T-helper 1 cell treated with Interleukin-12 subunit alpha and Interleukin-12 subunit beta and Interleukin-4 antibody, amounts not matched to agents 30 μg/mL and 1 μg/mL, for 36 hours (primary cell): Measurements from ENCODE around the gene C6orf62.
"Not testable (repeated sequence)": the region's sequence is repeated elsewhere in the genome, so short reads cannot be mapped to it uniquely, and the experiment has no call there.

Experiments used
- H3K27ac Mint-ChIP-seq: one replicate; pipeline ENCODE4 v1.8.0; 2021; ENCODE audit warnings: mild to moderate bottlenecking, mixed read lengths
- H3K27me3 Mint-ChIP-seq: one replicate; pipeline ENCODE4 v1.8.0; 2021; ENCODE audit warnings: low read depth, mixed read lengths
- H3K36me3 Mint-ChIP-seq: one replicate; pipeline ENCODE4 v1.8.0; 2021; ENCODE audit warnings: low read depth, mixed read lengths
- H3K4me1 Mint-ChIP-seq: one replicate; pipeline ENCODE4 v1.8.0; 2021; ENCODE audit warnings: low read depth, mixed read lengths
- H3K4me3 Mint-ChIP-seq: one replicate; pipeline ENCODE4 v1.8.0; 2021; ENCODE audit warnings: mild to moderate bottlenecking, moderate library complexity, mixed read lengths
- H3K9me3 Mint-ChIP-seq: one replicate; pipeline ENCODE4 v1.8.0; 2021; ENCODE audit warnings: mixed read lengths

Gene C6orf62

GRCh38 chr6:24672620-24673182 is 46.3 kb downstream of the C6orf62 start:
- H3K9me3 Mint-ChIP-seq, result peaks cover 51% of the 10 kb centered on the region
- H3K4me3 Mint-ChIP-seq, result no peak overlapping the region
- peaks cover 35% of the 10 kb centered on the region for H3K36me3 Mint-ChIP-seq

GRCh38 chr6:24671077-24671476 is 47.9 kb downstream of the C6orf62 start:
- Mint-ChIP-seq H3K36me3 (peaks cover 35% of the 10 kb centered on the region), H3K9me3 (peaks cover 51% of the 10 kb centered on the region), H3K4me1 (peaks cover 15% of the 10 kb centered on the region)
- H3K27ac Mint-ChIP-seq, H3K27me3 Mint-ChIP-seq, H3K4me3 Mint-ChIP-seq: not testable (repeated sequence)

More at GRCh38 chr6:24672620-24673182, 46.3 kb downstream of the C6orf62 start:
- H3K27me3 Mint-ChIP-seq, result no peaks in the 10 kb centered on the region
- H3K4me1 Mint-ChIP-seq, result peaks cover 8% of the 10 kb centered on the region
- H3K27ac Mint-ChIP-seq, result no peak overlapping the region

- not testable (repeated sequence) for H3K27me3 Mint-ChIP-seq, H3K4me3 Mint-ChIP-seq, H3K27ac Mint-ChIP-seq
- H3K36me3 Mint-ChIP-seq, result peaks cover 35% of the 10 kb centered on the region
- peaks cover 48% of the 10 kb centered on the region for H3K9me3 Mint-ChIP-seq
- H3K4me1 Mint-ChIP-seq, result peaks cover 18% of the 10 kb centered on the region
Observed at GRCh38 chr6:24670492-24670891, 48.5 kb downstream of the C6orf62 start.

GRCh38 chr6:24668997-24669361 is 50.0 kb downstream of the C6orf62 start:
- H3K36me3 Mint-ChIP-seq, result peaks cover 38% of the 10 kb centered on the region
- H3K9me3 Mint-ChIP-seq, result peaks cover 39% of the 10 kb centered on the region
- H3K4me3 Mint-ChIP-seq, result peak overlapping the region; percentile 4
- H3K4me1 Mint-ChIP-seq, result peaks cover 31% of the 10 kb centered on the region
- no peak overlapping the region for H3K27ac Mint-ChIP-seq
- H3K27me3 Mint-ChIP-seq, result no peaks in the 10 kb centered on the region

- not testable (repeated sequence) for H3K27me3 Mint-ChIP-seq, H3K27ac Mint-ChIP-seq
- peak overlapping the region; percentile 98 for H3K4me3 Mint-ChIP-seq
- peaks cover 34% of the 10 kb centered on the region for H3K9me3 Mint-ChIP-seq
- peaks cover 42% of the 10 kb centered on the region for H3K36me3 Mint-ChIP-seq
- H3K4me1 Mint-ChIP-seq, result peaks cover 37% of the 10 kb centered on the region
Observed at GRCh38 chr6:24668066-24668996, 50.6 kb downstream of the C6orf62 start.

GRCh38 chr6:24667378-24667803 is 51.6 kb downstream of the C6orf62 start:
- H3K4me1 Mint-ChIP-seq, result peaks cover 40% of the 10 kb centered on the region
- no peaks in the 10 kb centered on the region for H3K27me3 Mint-ChIP-seq
- peak overlapping the region; percentile 98 for H3K4me3 Mint-ChIP-seq
- H3K9me3 Mint-ChIP-seq, result peaks cover 28% of the 10 kb centered on the region
- peak overlapping the region; percentile 99 for H3K27ac Mint-ChIP-seq
- H3K36me3 Mint-ChIP-seq, result peaks cover 45% of the 10 kb centered on the region

GRCh38 chr6:24666641-24667377 is 52.1 kb downstream of the C6orf62 start, which contains the start of the genes ACOT13 and TDP2:
Gene ACOT13 (plus strand): TSS chr6:24667077. CDS start chr6:24667264, 187 bp downstream.
Gene TDP2 (minus strand): TSS chr6:24666899. CDS start chr6:24666862, 37 bp downstream.
- Mint-ChIP-seq H3K4me1 (peaks cover 40% of the 10 kb centered on the region), H3K9me3 (peaks cover 28% of the 10 kb centered on the region), H3K36me3 (peaks cover 49% of the 10 kb centered on the region), H3K4me3 (peak within 1 kb of the TSS; percentile 98), H3K27me3 (no peaks in the 10 kb centered on the region), H3K27ac (peak within 1 kb of the TSS; percentile 99)

GRCh38 chr6:24666097-24666640 is 52.8 kb downstream of the C6orf62 start:
- peak overlapping the region; percentile 98 for H3K4me3 Mint-ChIP-seq
- peak overlapping the region; percentile 99 for H3K27ac Mint-ChIP-seq
- no peaks in the 10 kb centered on the region for H3K27me3 Mint-ChIP-seq
- peaks cover 50% of the 10 kb centered on the region for H3K36me3 Mint-ChIP-seq
- peaks cover 44% of the 10 kb centered on the region for H3K4me1 Mint-ChIP-seq
- H3K9me3 Mint-ChIP-seq, result peaks cover 22% of the 10 kb centered on the region

GRCh38 chr6:24664046-24664987 is 54.6 kb downstream of the C6orf62 start:
- H3K36me3 Mint-ChIP-seq, result peaks cover 38% of the 10 kb centered on the region
- H3K4me3 Mint-ChIP-seq, result peak overlapping the region; percentile 98
- H3K9me3 Mint-ChIP-seq, result peaks cover 5% of the 10 kb centered on the region

GRCh38 chr6:24663189-24663588 is 55.8 kb downstream of the C6orf62 start:
- Mint-ChIP-seq H3K27me3 (no peaks in the 10 kb centered on the region), H3K4me1 (peaks cover 44% of the 10 kb centered on the region), H3K27ac (no peak overlapping the region), H3K9me3 (no peaks in the 10 kb centered on the region), H3K36me3 (peaks cover 41% of the 10 kb centered on the region), H3K4me3 (no peak overlapping the region)

More at GRCh38 chr6:24664046-24664987, 54.6 kb downstream of the C6orf62 start:
- Mint-ChIP-seq H3K4me1 (peaks cover 44% of the 10 kb centered on the region), H3K27ac (no peak overlapping the region), H3K27me3 (no peaks in the 10 kb centered on the region)

- H3K4me1 Mint-ChIP-seq, result peaks cover 44% of the 10 kb centered on the region
- H3K36me3 Mint-ChIP-seq, result peaks cover 48% of the 10 kb centered on the region
- H3K27me3 Mint-ChIP-seq, result no peaks in the 10 kb centered on the region
- H3K9me3 Mint-ChIP-seq, result no peaks in the 10 kb centered on the region
- H3K27ac Mint-ChIP-seq, result no peak overlapping the region
- no peak overlapping the region for H3K4me3 Mint-ChIP-seq
Observed at GRCh38 chr6:24662236-24662635, 56.7 kb downstream of the C6orf62 start.

GRCh38 chr6:24661759-24662158 is 57.2 kb downstream of the C6orf62 start:
- Mint-ChIP-seq H3K4me1 (peaks cover 43% of the 10 kb centered on the region), H3K36me3 (peaks cover 48% of the 10 kb centered on the region)
- H3K27ac Mint-ChIP-seq, H3K4me3 Mint-ChIP-seq, H3K27me3 Mint-ChIP-seq, H3K9me3 Mint-ChIP-seq: not testable (repeated sequence)

GRCh38 chr6:24660105-24660504 is 58.8 kb downstream of the C6orf62 start:
- H3K9me3 Mint-ChIP-seq, result no peaks in the 10 kb centered on the region
- no peak overlapping the region for H3K4me3 Mint-ChIP-seq
- peaks cover 41% of the 10 kb centered on the region for H3K4me1 Mint-ChIP-seq
- H3K36me3 Mint-ChIP-seq, result peaks cover 52% of the 10 kb centered on the region
- no peaks in the 10 kb centered on the region for H3K27me3 Mint-ChIP-seq
- no peak overlapping the region for H3K27ac Mint-ChIP-seq
